Astrocyte (in vitro differentiated cells and primary cell): Measurements from ENCODE around the gene CTTNBP2. TPM values are rescaled to one million over a fixed set of nuclear protein-coding genes. Genes with fewer than 3 reads are reported as not detected.

ENCODE experiments used
- DNase-seq: peaks from one replicate; pipeline ENCODE4 v3.0.0-alpha.2; 2010; ENCODE audit warnings: low read depth
- FAIRE-seq: peaks from 2 replicates; lab custom pipeline; 2011; peaks lifted over from hg19 to GRCh38; lab: Jason Lieb, UNC
- H2AFZ ChIP-seq: 2 replicates; pipeline ENCODE4 v1.6.0; 2012; ENCODE audit warnings: low read depth, low read length, inconsistent platforms
- H3K27ac ChIP-seq: 2 replicates; pipeline ENCODE4 v1.5.1; 2011; ENCODE audit warnings: low read depth, low read length, inconsistent platforms
- H3K27me3 ChIP-seq: 2 replicates; pipeline ENCODE4 v1.6.0; 2011; ENCODE audit warnings: low read length, inconsistent platforms; ENCODE audit not compliant: insufficient read depth
- H3K36me3 ChIP-seq: 2 replicates; pipeline ENCODE4 v1.5.1; 2011; ENCODE audit warnings: low read length, inconsistent platforms; ENCODE audit not compliant: insufficient read depth
- H3K4me1 ChIP-seq: 2 replicates; pipeline ENCODE4 v1.5.1; 2011; ENCODE audit warnings: low read length, inconsistent platforms; ENCODE audit not compliant: insufficient read depth
- H3K4me2 ChIP-seq: 2 replicates; pipeline ENCODE4 v1.6.0; 2012; ENCODE audit warnings: low read length, inconsistent platforms
- H3K4me3 ChIP-seq: 2 replicates; pipeline ENCODE4 v1.5.1; 2011; ENCODE audit warnings: low read depth, mild to moderate bottlenecking, low read length, inconsistent platforms; ENCODE audit not compliant: insufficient read depth
- H3K79me2 ChIP-seq: 2 replicates; pipeline ENCODE4 v1.6.0; 2012; ENCODE audit warnings: mild to moderate bottlenecking, low read length, inconsistent platforms; ENCODE audit not compliant: insufficient read depth
- H3K9ac ChIP-seq: 2 replicates; pipeline ENCODE4 v1.6.0; 2012; ENCODE audit warnings: mild to moderate bottlenecking, low read length, inconsistent platforms
- H3K9me3 ChIP-seq: 2 replicates; pipeline ENCODE4 v1.5.1; 2012; ENCODE audit warnings: low read depth, mild to moderate bottlenecking, low read length, inconsistent platforms; ENCODE audit not compliant: insufficient read depth
- H4K20me1 ChIP-seq: 2 replicates; pipeline ENCODE4 v1.6.0; 2012; ENCODE audit warnings: low read length, inconsistent platforms; ENCODE audit not compliant: insufficient read depth
- H3K27ac Mint-ChIP-seq: one replicate; pipeline ENCODE4 v1.8.0; 2021; ENCODE audit warnings: mild to moderate bottlenecking, mixed read lengths; ENCODE audit not compliant: unreplicated experiment
- H3K27me3 Mint-ChIP-seq: one replicate; pipeline ENCODE4 v1.8.0; 2021; ENCODE audit warnings: low read depth, mixed read lengths; ENCODE audit not compliant: unreplicated experiment
- H3K36me3 Mint-ChIP-seq: one replicate; pipeline ENCODE4 v1.8.0; 2021; ENCODE audit warnings: low read depth, mixed read lengths; ENCODE audit not compliant: unreplicated experiment
- H3K4me1 Mint-ChIP-seq: one replicate; pipeline ENCODE4 v1.8.0; 2021; ENCODE audit warnings: low read depth, mixed read lengths; ENCODE audit not compliant: unreplicated experiment
- H3K4me3 Mint-ChIP-seq: one replicate; pipeline ENCODE4 v1.8.0; 2021; ENCODE audit warnings: mild to moderate bottlenecking, moderate library complexity, mixed read lengths; ENCODE audit not compliant: unreplicated experiment
- H3K9me3 Mint-ChIP-seq: one replicate; pipeline ENCODE4 v1.8.0; 2021; ENCODE audit warnings: mild to moderate bottlenecking, mixed read lengths; ENCODE audit not compliant: unreplicated experiment
- EZH2 ChIP-seq: IDR thresholded peaks from 2 replicates; pipeline ENCODE4 v1.6.1; 2012; ENCODE audit warnings: mild to moderate bottlenecking, low read length, inconsistent platforms; ENCODE audit not compliant: insufficient read depth
- total RNA-seq: library from RNA; stranded (reverse); gene quantifications from 2 replicates; pipeline ENCODE4 v1.2.1, GENCODE V29; 2021
- TF ChIP-seq, protein P1 (sequence below): IDR thresholded peaks from 2 replicates; pipeline ENCODE4 v1.5.1; 2011; ENCODE audit warnings: low read depth, mild to moderate bottlenecking, inconsistent platforms, low read length, moderate library complexity; ENCODE audit not compliant: insufficient read depth

The CTTNBP2 gene
- total RNA-seq, 1 donor from 2014 or later, result 4.9 TPM

DNA sequence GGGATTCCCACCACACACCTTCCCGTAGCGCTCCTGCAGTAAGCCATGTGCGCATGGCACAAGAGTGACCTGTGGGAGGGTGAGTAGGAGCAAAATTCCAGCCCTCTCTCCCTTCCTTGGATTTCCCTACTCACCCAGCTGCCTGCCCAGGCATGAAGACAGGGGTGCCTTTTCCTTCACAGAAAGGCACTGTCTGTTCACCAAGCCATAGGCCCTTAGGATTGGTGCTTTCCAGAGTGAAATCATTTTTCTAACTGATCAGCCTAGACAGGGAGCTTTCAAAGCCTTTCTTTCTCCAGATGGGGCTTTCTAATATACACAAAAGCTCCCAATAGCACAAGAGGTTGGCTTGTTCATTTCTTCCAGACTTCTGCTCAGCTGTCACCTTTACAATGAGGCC, 79.7 kb downstream of the CTTNBP2 start:
- Mint-ChIP-seq H3K4me3 (no peak overlapping the region), H3K27me3 (no peaks in the 10 kb centered on the region), H3K4me1 (no peaks in the 10 kb centered on the region), H3K9me3 (no peaks in the 10 kb centered on the region), H3K27ac (no peak overlapping the region), H3K36me3 (peaks cover 3% of the 10 kb centered on the region)
- H3K4me1 ChIP-seq, result no peaks in the 10 kb centered on the region
- no peak overlapping the region for H3K9ac ChIP-seq
- no peak for TF ChIP-seq EZH2
- TF ChIP-seq, protein P1, sequence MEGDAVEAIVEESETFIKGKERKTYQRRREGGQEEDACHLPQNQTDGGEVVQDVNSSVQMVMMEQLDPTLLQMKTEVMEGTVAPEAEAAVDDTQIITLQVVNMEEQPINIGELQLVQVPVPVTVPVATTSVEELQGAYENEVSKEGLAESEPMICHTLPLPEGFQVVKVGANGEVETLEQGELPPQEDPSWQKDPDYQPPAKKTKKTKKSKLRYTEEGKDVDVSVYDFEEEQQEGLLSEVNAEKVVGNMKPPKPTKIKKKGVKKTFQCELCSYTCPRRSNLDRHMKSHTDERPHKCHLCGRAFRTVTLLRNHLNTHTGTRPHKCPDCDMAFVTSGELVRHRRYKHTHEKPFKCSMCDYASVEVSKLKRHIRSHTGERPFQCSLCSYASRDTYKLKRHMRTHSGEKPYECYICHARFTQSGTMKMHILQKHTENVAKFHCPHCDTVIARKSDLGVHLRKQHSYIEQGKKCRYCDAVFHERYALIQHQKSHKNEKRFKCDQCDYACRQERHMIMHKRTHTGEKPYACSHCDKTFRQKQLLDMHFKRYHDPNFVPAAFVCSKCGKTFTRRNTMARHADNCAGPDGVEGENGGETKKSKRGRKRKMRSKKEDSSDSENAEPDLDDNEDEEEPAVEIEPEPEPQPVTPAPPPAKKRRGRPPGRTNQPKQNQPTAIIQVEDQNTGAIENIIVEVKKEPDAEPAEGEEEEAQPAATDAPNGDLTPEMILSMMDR, result no peak
- H4K20me1 ChIP-seq, result no peaks in the 10 kb centered on the region
- no peaks in the 10 kb centered on the region for H3K79me2 ChIP-seq
- H3K36me3 ChIP-seq, result no peaks in the 10 kb centered on the region
- no peak overlapping the region for H3K4me3 ChIP-seq
- no peak overlapping the region for H3K4me2 ChIP-seq
- H3K27me3 ChIP-seq, result no peaks in the 10 kb centered on the region
- FAIRE-seq (no peak), DNase-seq (no peak)
- H3K9me3 ChIP-seq, result no peaks in the 10 kb centered on the region
- H2AFZ ChIP-seq, result no peak overlapping the region
- H3K27ac ChIP-seq, result no peak overlapping the region

DNA sequence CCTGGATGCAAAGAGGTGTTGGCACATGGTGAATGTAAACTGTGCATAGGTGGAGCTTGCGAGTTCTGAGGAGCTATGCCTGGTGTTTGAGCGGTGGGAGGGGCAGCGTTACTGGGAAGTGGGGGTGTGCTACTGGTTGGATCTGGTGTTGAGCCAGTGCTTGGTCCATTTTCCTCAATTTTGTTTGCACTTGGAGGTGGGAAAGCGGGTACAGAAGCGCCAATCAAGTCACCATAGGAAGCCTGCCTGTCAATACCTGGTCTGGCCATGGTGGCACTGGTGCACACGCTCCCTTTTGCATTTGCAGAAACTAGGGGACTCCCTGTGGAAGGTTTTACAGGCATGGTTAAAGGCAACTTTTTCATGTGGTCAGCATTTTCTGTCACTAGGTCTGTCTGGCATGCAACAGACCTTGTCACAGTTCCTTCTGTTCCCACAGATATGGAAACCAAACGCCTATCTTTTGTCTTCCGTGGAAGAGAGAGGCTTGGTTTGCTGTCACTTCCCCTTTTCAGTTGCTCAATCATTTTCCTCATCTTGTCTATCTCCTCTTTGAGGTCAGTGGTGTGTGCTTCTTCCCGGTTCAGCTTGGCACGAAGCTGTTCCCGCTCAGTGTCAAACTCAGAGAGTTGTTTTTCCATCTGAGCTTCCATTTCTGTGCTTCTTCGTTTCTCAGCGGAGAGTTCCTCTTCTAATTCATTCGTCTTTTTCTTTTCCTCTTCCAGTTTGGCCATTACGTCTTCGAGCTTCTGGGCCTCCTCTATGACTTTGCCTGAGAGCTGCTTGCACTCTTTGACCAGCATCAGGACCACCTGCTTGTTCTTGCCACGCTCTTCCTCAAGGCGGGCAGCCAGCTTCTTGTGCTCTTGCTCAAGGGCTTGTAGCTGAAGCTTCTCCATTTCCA, 81.1 kb downstream of the CTTNBP2 start:
- FAIRE-seq, result no peak

More for the DNA sequence above, 81.1 kb downstream of the CTTNBP2 start:
- Mint-ChIP-seq H3K4me1 (no peaks in the 10 kb centered on the region), H3K9me3 (no peaks in the 10 kb centered on the region), H3K27ac (no peak overlapping the region), H3K27me3 (no peaks in the 10 kb centered on the region), H3K36me3 (peaks cover 3% of the 10 kb centered on the region), H3K4me3 (no peak overlapping the region)
- Histone ChIP-seq H3K79me2 (no peaks in the 10 kb centered on the region), H3K9ac (no peak overlapping the region), H3K4me1 (no peaks in the 10 kb centered on the region), H3K27ac (no peak overlapping the region), H3K4me2 (no peak overlapping the region), H3K9me3 (no peaks in the 10 kb centered on the region), H4K20me1 (no peaks in the 10 kb centered on the region), H3K36me3 (no peaks in the 10 kb centered on the region), H3K27me3 (no peaks in the 10 kb centered on the region), H2AFZ (no peak overlapping the region), H3K4me3 (no peak overlapping the region)
- TF ChIP-seq, protein P1, result no peak
- no peak for TF ChIP-seq EZH2
- DNase-seq, result no peak
